HEK293 (cell line): Measurements from ENCODE around the gene OR52E2.

Source experiments
- CTCF ChIP-seq: fragments of 450-650 bp; formaldehyde crosslinking; IDR thresholded peaks from 2 replicates; pipeline ENCODE4 v1.5.1; 2016; ENCODE audit warnings: missing biosample characterization, missing genetic modification characterization
- TRIM28 ChIP-seq: IDR thresholded peaks from 2 replicates; pipeline ENCODE4 v1.6.1; 2011; ENCODE audit warnings: low read length, control low read depth, borderline replicate concordance
- ZNF274 ChIP-seq, 2 experiments: fragments of 200-500 bp in 1 of 2; fragments of 450-650 bp in 1 of 2; sonication (Bioruptor generic) in 1 of 2; formaldehyde crosslinking in 1 of 2; IDR thresholded peaks; 2 replicates each; pipeline versions ENCODE4 v1.5.1 to v1.6.1; 2014 to 2016; ENCODE audit warnings: borderline replicate concordance in 1 of 2, inconsistent platforms in 1 of 2, low read length in 1 of 2, missing biosample characterization in 1 of 2, missing genetic modification characterization in 1 of 2
- ZNF280D ChIP-seq: fragments of 450-650 bp; formaldehyde crosslinking; IDR thresholded peaks from 2 replicates; pipeline ENCODE4 v1.5.1; 2016; ENCODE audit warnings: missing biosample characterization, missing genetic modification characterization
- ZNF530 ChIP-seq: fragments of 450-650 bp; formaldehyde crosslinking; IDR thresholded peaks from 2 replicates; pipeline ENCODE4 v1.5.1; 2016; ENCODE audit warnings: low read depth, missing biosample characterization, missing genetic modification characterization
- ZNF624 ChIP-seq: fragments of 450-650 bp; formaldehyde crosslinking; IDR thresholded peaks from 2 replicates; pipeline ENCODE4 v1.5.1; 2017; ENCODE audit warnings: missing biosample characterization, missing genetic modification characterization

- TF ChIP-seq CTCF (no peak), TRIM28 (no peak), ZNF280D (no peak), ZNF624 (tag by site-specific recombination) (no peak), ZNF530 (tag by site-specific recombination) (no peak), ZNF274 (IDR thresholded peaks at IDR 0.05; ENCODE audit: low read length) (no peak), ZNF274 (tag by site-specific recombination; IDR thresholded peaks at IDR 0.05; ENCODE audit: borderline replicate concordance) (no peak)
Observed at GRCh38 chr11:5040876-5041275, 18.6 kb downstream of the OR52E2 start.
